OCI-LY7 (cell line): ENCODE data around the gene DNMBP.

ENCODE experiments used
- CTCF ChIP-seq: fragments of 200-600 bp; sonication (generic); conservative IDR thresholded peaks from 2 replicates; pipeline ENCODE4 v1.5.1; 2014; ENCODE audit warnings: mild to moderate bottlenecking, antibody characterized with exemption, low read length, moderate library complexity, mixed read lengths
- EZH2phosphoT487 ChIP-seq: fragments of 200-600 bp; sonication (generic); IDR thresholded peaks from 2 replicates; pipeline ENCODE4 v1.6.1; 2018; ENCODE audit warnings: low read depth, borderline replicate concordance, mild to moderate bottlenecking, mixed run types, antibody characterized with exemption, low read length, moderate library complexity, mixed read lengths

GRCh38 chr10:99920486-99920885 lies 89.3 kb downstream of the DNMBP start:
- TF ChIP-seq CTCF: no peak
- no peak for TF ChIP-seq EZH2phosphoT487
